H7 (cell line): ENCODE results near the gene NR0B2. TPM values are rescaled to one million over a fixed set of nuclear protein-coding genes. Genes with fewer than 3 reads are reported as not detected.
"Not testable (repeated sequence)": the region's sequence is repeated elsewhere in the genome, so short reads cannot be mapped to it uniquely, and the experiment has no call there.

Experiments
- DNase-seq: peaks from one replicate; pipeline ENCODE4 v3.0.0; 2012
- H3K27me3 ChIP-seq: 2 replicates; pipeline ENCODE4 v1.6.0; 2011; ENCODE audit warnings: mild to moderate bottlenecking, low read length; ENCODE audit not compliant: control insufficient read depth, insufficient read depth
- H3K36me3 ChIP-seq: replicated peaks from 2 replicates; pipeline ENCODE4 v1.5.1; 2011; ENCODE audit warnings: low read length; ENCODE audit not compliant: control insufficient read depth, insufficient read depth
- H3K4me3 ChIP-seq: 2 replicates; pipeline ENCODE4 v1.5.1; 2011; ENCODE audit warnings: low read depth, mild to moderate bottlenecking, control low read depth, low read length, moderate library complexity; ENCODE audit not compliant: insufficient read depth
- total RNA-seq: library from RNA; depleted of rRNA; stranded (reverse); fragments of >200 nt; shearing (Covaris generic); gene quantifications from 2 replicates; pipeline ENCODE4 v1.2.3, GENCODE V29; 2014

Gene NR0B2
- total RNA-seq, 1 experiment from 2014 or later = not detected

DNA sequence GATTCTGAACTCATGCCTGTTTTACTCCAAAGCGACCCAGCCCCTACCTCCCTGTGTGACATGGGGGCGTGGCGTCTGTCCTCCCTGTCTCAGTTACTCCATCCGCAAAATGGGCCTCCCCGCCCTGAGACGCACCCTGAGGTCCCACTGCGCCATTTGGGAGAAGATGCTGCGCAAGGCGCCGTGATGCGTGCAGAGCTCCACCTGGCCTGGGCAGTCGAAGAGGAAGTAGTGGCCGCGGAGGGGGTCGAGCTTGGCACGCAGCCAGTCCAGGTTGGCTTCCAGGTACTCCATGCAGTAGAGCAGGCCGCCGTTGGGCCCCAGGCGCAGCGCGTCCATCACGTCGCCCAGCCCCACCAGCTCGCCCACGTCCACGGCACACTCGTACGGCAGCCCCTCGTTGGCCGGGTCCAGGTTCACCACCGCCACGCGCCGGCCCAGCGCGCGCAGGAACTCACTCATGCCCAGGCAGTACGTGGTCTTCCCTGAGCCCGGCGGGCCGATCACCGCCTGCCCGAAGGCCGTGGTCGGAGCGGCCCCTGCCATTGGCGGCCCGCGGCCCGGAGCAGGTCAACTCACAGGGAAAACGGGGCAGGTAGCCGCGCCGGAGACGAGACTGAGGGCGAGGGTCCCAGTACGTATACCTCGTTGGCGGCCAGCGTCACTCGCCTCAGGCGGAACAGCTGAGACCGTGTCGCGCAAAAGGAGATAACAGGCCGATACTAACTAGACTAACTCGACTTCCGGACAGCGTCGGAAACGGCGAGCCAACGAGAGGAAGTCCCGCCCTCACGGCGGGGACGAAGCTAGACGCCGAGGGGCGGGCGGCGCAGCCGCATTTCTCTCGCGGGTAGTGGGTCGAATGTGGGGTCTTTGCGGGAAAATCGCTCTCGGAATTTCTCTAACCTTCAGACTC is 24.0 kb downstream of the NR0B2 start, which contains the start of gene GPN2:
Gene GPN2, minus strand, starts transcription at position 733 of the 916 bp plus-strand sequence. Its CDS starts 187 bp downstream, at position 546.
- peak; percentile 94 for DNase-seq
- Histone ChIP-seq H3K27me3 (no peaks in the 10 kb centered on the region), H3K36me3 (peaks cover 22% of the 10 kb centered on the region), H3K4me3 (peak within 1 kb of the TSS; percentile 99)

DNA sequence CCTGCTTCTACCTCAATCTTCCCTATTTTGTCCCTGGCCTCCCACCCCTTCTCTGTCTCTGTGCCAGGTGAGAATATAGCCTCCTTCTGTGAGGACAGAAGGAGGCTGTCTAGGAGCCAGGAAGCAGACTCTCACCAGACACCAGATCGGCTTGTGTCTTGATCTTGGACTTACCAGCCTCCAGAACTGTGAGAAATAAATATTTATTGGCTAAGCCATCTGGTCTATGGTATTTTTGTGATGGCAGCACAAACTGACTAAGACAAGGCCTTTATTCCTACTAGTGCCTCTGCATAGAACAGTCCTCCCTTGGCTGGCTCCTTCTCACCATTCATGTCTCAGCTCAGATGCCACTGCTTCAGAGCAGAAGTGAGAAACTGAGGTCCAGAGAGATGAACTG is 25.5 kb downstream of the NR0B2 start:
- peaks cover 27% of the 10 kb centered on the region for H3K36me3 ChIP-seq
- H3K27me3 ChIP-seq = no peaks in the 10 kb centered on the region
- no peak for DNase-seq
- H3K4me3 ChIP-seq = no peak overlapping the region

DNA sequence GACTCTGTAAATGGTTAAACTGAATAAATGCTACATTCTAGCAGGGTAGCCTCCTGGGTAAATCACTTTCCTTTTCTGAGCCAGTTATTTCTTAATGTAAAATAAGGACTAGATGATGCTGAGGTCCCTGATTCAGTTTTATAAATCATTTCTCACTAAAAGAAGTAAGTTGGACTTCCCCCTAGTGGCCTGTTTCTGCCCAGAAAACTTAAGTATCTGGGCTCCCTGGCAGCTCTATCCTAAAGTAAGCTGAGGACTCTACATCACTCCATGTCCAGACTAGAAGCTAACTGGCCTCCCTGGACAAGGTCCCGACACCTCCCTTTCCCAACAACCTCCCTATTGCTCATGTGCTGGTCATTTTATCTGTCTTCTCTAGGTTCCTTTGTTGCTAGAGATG is 26.6 kb downstream of the NR0B2 start:
- no peak overlapping the region for H3K4me3 ChIP-seq
- DNase-seq = peak; percentile 61
- H3K36me3 ChIP-seq = peaks cover 31% of the 10 kb centered on the region
- H3K27me3 ChIP-seq = no peaks in the 10 kb centered on the region

DNA sequence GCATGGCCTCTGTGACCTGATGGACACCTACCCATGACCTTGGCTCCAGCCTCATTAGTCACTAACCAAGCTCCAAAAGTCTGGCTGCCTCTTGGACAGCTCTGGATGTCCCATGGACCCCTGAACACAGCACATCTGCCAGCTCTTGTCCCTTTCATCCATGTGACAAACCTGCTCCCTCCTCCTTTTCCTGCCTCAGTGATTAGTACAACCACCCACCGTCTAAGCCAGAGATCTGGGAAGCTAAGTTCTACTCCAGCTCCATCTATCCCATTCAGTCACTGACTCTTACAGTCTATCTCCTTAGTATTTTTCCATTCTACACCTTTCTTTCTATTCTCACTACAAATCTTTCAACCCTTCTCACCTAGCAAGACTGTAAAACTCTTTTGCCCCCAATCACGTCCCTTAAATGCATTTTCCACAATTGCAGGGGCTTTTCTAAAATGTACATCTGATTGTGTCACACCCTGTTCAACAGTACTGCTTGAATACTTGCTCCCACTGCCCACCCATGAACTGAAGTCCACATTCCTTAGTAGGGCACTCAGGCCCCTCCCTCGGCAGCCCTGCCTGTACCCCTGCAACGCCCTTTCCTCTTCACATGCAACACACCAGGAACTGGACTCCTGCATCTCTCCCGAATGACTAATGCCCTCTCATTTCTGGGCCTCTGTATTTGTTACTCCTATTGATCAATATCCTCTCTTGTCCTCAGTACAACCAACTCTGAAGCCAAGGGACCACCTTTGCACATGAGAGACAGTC is 30.9 kb downstream of the NR0B2 start:
- no peak overlapping the region for H3K4me3 ChIP-seq
- H3K27me3 ChIP-seq = no peaks in the 10 kb centered on the region
- peaks cover 30% of the 10 kb centered on the region for H3K36me3 ChIP-seq
- no peak for DNase-seq

DNA sequence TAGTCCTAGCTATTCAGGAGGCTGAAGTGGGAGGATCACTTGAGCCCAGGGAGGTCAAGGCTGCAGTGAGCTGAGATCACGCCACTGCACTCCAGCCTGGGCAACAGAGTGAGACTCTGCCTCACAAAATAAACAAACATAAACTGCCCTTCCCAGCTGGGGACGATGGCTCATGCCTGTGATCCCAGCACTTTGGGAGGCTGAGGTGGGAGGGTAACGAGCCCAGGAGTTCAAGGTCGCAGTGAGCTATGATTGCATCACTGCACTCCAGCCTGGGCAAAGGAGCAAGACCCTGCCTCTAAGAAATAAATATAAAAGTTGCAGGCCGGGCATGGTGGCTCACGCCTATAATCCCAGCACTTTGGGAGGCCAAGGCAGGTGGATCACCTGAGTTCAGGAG is 32.2 kb downstream of the NR0B2 start:
- not testable (repeated sequence) for DNase-seq, H3K4me3 ChIP-seq, H3K27me3 ChIP-seq
- H3K36me3 ChIP-seq = peaks cover 31% of the 10 kb centered on the region

DNA sequence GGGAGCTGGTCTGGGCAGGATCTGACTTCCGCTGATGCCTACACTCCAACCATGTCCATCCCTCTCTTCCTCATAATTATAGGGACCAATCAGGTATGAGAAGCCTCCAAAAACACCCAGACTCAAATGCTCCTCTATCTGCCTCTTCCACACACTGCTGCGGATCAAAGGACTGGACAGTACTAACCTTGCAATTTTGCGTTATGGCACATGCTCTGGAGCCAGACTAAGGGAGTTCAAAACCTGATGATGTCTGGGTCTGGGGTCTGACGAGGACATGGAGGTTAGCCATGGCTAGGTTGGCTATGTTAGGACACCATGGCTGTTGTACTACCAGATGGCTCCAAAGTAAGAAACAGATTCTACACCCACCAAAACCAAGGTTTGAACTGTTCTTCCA is 34.0 kb downstream of the NR0B2 start:
- H3K27me3 ChIP-seq = no peaks in the 10 kb centered on the region
- DNase-seq = no peak
- peaks cover 19% of the 10 kb centered on the region for H3K36me3 ChIP-seq
- H3K4me3 ChIP-seq = no peak overlapping the region

DNA sequence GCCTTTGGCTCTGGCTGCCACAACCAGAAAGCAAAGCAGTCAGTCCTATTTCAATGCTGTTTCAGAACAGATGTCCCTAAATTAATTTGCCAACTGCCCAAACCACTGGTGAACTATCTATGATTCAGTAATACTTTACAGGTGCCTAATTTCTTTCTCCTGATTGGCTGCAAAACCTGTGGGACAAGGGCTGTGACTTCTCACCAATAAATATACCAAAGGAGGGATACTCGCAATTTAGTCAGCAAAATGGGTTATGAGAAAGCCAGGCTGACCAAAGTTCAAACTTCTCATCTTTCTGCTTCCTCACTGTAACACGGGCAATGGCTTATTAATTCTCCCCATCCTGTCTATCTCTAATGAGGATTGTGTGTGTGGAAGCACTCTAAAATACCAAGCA is 36.4 kb downstream of the NR0B2 start:
- Histone ChIP-seq H3K27me3 (no peaks in the 10 kb centered on the region), H3K36me3 (peaks cover 5% of the 10 kb centered on the region), H3K4me3 (no peak overlapping the region)
- no peak for DNase-seq

DNA sequence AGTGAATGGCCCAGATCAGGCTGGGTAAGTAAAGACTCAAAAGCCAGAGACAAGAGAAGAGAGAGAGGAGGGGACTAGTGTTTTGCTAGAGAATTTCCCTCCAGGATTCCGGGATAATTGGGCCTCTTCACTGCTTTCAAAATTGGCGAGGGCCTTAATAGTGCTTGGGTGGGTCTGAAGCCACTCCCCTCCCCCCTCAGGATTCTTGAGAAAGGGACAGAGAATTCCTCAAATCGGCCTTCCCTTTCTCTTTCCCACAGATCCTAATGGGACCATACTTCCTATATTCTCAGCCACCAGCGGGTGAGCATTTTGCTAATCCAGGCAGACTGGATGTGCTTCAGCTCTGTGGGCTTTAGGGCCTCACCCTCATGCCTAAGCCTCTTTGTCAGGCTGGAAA is 38.9 kb downstream of the NR0B2 start:
- no peaks in the 10 kb centered on the region for H3K27me3 ChIP-seq
- no peak for DNase-seq
- H3K36me3 ChIP-seq = peaks cover 5% of the 10 kb centered on the region

DNA sequence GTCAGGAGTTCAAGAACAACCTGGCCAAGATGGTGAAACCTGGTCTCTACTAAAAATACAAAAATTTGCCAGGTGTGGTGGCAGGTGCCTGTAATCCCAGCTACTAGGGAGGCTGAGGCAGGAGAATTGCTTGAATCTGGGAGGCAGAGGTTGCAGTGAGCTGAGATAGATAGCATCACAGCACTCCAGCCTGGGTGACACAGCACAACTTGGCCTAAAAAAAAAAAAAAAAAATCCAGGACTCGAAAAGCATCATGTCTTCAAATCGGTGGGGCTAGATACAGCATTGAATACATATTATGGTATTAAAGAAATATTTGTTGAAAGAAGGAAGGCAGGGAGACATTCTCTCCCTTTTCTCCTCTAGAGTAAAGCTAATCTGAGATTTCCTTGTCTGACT is 40.7 kb downstream of the NR0B2 start:
- not testable (repeated sequence) for DNase-seq, H3K4me3 ChIP-seq, H3K27me3 ChIP-seq, H3K36me3 ChIP-seq

More for the DNA sequence above, 38.9 kb downstream of the NR0B2 start:
- H3K4me3 ChIP-seq = no peak overlapping the region

DNA sequence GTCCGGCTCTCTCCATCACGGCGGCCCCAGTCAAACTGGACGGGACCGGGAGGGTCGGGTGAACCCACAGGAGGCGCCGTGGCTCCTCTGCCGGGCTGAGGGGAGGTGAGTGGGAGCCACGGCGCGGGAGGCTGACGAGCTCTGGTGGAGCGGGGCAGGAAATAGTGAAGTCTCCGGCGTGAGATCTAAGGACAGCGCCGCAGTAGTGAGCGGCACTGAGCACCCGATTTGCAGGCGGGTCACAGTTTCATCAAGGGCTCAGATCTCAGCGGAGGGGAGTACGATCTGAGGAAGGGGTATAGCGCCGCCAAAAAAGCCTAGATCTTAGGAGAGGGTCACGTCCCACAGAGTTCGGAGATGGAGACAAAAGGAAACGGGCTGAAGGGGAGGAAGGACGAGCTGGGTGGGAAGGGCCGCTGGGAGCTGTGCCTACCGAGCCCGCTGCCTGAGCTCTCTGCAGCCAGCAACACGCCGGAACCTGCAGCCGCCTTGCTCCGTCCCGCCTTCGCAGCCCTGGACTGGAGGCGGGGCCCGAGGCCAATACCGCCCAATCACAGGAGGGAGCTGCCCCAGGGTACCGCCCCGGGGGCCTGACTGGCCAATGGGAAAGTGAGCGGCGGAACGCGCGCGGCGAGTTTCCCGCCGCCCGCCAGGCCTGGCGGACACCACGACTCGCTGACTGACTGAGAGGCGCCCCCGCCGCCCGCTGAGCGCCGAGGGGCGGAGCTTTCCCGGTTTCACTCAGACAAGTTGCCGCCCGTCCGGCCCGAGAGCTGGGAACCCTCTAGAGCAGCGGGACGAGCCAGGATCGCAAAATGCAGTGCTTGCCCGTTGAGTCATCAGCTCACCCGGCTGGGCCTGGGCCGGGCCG is 48.9 kb downstream of the NR0B2 start:
- H3K36me3 ChIP-seq = no peaks in the 10 kb centered on the region
- H3K27me3 ChIP-seq = peaks cover 9% of the 10 kb centered on the region
- H3K4me3 ChIP-seq = peak overlapping the region; percentile 74
- peak; percentile 99 for DNase-seq

DNA sequence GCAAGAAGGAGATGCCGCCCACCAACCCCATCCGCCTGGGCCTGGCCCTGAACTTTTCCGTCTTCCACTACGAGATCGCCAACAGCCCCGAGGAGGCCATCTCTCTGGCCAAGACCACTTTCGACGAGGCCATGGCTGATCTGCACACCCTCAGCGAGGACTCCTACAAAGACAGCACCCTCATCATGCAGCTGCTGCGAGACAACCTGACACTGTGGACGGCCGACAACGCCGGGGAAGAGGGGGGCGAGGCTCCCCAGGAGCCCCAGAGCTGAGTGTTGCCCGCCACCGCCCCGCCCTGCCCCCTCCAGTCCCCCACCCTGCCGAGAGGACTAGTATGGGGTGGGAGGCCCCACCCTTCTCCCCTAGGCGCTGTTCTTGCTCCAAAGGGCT is 50.1 kb downstream of the NR0B2 start:
- H3K27me3 ChIP-seq = peaks cover 9% of the 10 kb centered on the region
- no peak for DNase-seq
- H3K36me3 ChIP-seq = no peaks in the 10 kb centered on the region
- peak overlapping the region; percentile 74; the same call in 1 of the 2 replicates for H3K4me3 ChIP-seq

DNA sequence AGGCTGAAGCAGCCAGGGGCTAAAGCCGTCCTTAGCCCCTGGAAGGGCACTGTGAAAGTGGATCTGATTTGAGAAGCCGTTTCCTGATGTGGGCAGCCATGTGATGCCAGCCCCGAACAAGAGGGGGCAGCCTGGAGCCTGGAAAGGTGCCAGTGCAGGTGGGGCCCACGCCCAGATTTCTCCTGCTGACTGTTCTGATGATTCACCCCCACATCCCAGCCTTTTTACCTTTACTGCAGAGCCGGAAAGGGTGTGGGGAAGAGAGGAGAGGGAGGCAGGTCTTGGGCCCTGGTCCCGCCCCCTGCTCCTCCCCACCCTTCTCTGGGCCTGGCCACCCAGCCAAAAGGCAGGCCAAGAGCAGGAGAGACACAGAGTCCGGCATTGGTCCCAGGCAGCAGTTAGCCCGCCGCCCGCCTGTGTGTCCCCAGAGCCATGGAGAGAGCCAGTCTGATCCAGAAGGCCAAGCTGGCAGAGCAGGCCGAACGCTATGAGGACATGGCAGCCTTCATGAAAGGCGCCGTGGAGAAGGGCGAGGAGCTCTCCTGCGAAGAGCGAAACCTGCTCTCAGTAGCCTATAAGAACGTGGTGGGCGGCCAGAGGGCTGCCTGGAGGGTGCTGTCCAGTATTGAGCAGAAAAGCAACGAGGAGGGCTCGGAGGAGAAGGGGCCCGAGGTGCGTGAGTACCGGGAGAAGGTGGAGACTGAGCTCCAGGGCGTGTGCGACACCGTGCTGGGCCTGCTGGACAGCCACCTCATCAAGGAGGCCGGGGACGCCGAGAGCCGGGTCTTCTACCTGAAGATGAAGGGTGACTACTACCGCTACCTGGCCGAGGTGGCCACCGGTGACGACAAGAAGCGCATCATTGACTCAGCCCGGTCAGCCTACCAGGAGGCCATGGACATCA is 50.7 kb downstream of the NR0B2 start, which contains the start of gene SFN:
Gene SFN, plus strand, starts transcription at position 369 of the 904 bp plus-strand sequence. Its CDS starts 64 bp downstream, at position 433.
- Histone ChIP-seq H3K36me3 (no peaks in the 10 kb centered on the region), H3K4me3 (peak within 1 kb of the TSS; percentile 74), H3K27me3 (peaks cover 9% of the 10 kb centered on the region)
- peak; percentile 90 for DNase-seq

DNA sequence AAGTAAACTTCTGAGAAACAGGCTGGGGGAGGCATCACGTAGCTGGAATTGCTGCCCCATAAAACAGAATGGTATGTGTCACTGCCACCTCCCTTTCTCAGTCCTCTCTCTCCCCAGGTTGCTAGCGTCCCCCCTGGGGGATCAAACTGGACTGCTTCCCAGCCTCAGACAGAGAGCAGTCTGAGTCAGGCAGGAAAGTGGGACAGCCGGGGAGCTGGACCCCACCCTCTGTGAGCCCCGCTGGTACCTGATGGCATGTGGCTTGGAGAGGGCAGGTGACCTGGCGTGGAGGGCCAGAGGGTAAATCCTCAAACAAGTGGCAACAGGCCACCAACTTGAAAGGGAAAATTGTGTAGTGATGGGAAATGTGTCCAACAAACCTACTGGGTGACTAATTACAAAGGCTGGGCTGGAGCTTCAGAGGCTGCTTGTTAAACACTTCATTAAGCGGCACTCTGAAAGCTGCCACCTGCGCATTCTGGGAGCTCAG is 51.8 kb downstream of the NR0B2 start:
- peaks cover 9% of the 10 kb centered on the region for H3K27me3 ChIP-seq
- H3K36me3 ChIP-seq = no peaks in the 10 kb centered on the region
- H3K4me3 ChIP-seq = no peak overlapping the region
- DNase-seq = no peak
